Measurements from ENCODE around the gene CYP1A2.
"Not testable (repeated sequence)": the region's sequence is repeated elsewhere in the genome, so short reads cannot be mapped to it uniquely, and the experiment has no call there.

CYP1A2 gene

DNA sequence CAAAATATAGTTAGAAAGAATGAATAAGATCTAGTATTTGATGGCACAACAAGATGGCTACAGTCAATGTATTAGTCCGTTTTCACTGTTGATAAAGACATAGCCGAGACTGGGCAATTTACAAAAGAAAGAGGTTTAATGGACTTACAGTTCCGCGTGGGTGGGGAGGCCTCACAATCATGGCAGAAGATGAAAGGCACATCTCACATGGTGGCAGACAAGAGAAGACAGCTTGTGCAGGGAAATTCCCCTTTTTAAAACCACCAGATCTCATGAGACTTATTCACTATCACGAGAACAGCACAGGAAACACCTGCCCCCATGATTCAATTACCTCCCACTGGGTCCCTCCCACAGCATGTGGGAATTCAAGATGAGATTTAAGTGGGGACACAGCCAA, 10.4 kb upstream of the CYP1A2 start:
- not testable (repeated sequence) for DNase-seq (ENCODE audit: low spot score)

GRCh38 chr15:74742422-74742821, 6.2 kb upstream of the CYP1A2 start:
- DNase-seq (ENCODE audit: low spot score), result no peak

DNA sequence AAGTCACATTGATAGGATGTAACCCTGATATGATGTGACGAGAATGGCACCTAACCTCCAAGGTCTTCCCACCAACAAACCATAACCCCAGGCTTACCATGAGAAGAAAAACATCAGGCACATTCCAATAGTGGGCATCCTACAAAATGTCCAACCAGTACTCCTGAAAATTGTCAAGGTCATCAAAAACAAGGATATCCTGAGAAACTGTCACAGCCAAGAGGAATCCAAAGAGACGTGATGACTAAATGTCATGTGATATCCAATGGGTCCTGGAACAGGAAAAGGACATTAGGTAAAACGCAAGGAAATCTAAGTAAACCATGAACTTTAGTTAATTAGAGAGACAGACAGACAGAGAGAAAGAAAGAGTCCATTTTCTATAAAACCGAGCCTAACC, 2.3 kb upstream of the CYP1A2 start:
- DNase-seq (ENCODE audit: low spot score), result no peak

- DNase-seq (ENCODE audit: low spot score), result no peak
These were observed 1.2 kb downstream of the CYP1A2 start for GRCh38 chr15:74749832-74750231.

DNA sequence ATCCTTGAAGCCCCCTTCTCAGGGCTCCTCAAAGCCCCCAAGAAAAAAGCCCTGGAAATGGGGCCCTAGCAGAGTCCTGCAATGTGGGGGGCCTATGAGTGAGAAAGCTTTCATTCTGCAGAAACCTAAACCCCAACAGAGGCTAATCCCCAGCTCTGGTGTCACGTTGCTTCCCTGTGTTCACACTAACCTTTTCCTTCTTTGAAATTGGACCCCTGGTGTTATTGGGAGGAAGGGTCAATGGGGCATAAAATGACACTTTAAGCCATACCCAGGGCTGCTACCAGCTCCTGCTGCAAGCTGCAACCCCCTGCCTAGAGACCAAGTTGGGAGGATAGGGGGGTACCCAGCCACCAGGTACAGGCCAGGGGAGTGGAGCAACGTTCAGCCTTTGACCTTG, 2.1 kb downstream of the CYP1A2 start:
- no peak for DNase-seq (ENCODE audit: low spot score)

DNA sequence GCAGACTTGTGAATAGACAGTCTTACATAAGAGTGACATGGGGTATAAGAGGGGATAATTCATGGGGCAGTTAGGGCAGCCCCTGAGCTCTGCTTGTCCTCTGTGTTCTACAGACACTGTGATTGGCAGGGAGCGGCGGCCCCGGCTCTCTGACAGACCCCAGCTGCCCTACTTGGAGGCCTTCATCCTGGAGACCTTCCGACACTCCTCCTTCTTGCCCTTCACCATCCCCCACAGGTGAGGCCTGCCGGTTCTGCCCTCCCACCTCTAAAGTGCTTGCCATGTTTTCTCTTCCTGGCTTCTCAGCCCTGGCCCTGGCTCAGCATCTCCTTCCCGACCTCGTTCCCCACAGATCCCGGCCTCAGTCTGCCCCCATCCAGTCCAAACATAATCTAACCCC, 3.4 kb downstream of the CYP1A2 start:
- DNase-seq (ENCODE audit: low spot score), result no peak

DNA sequence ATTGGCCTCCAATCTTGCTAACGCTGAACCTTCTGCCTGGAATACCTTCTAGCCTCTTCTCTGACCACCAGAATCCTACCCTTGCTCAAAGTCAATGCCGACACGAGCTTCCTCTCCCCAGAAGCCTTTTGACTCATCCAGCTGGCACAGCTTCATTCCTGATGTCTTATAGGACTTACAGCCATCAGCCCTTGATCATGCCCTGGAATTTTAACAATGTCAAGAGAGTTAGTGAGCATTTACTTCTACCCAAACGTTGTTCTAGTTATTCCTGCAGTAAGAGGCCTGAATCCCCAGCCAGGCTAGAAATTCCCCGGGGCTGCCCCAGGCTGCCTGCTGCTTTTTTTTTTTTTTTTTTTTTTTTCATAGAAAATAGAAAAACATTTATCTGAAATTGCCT, 3.9 kb downstream of the CYP1A2 start:
- DNase-seq (ENCODE audit: low spot score), result peak; percentile 72

GRCh38 chr15:74754593-74755215, 6.1 kb downstream of the CYP1A2 start:
- no peak for DNase-seq (ENCODE audit: low spot score)

DNA sequence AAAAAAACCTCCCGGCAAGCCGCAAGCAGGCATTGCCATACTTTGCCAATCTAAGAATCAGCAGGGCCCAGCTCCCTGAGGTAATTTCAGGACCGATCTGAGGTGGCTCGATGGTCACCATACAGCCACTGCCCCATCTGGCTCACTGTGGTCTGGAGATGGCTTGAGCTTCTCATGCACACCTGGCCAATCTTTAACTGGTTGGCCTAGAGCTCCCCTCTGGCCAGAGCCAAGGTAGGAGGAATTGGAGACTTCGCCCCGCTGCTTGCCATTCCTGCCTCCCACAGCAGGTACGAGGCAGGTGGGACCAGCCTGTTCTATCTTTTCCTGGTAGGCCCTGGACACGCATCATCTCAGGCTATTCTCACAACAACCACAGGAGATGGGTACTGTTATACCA, 10.1 kb downstream of the CYP1A2 start:
- DNase-seq (ENCODE audit: low spot score), result no peak

DNA sequence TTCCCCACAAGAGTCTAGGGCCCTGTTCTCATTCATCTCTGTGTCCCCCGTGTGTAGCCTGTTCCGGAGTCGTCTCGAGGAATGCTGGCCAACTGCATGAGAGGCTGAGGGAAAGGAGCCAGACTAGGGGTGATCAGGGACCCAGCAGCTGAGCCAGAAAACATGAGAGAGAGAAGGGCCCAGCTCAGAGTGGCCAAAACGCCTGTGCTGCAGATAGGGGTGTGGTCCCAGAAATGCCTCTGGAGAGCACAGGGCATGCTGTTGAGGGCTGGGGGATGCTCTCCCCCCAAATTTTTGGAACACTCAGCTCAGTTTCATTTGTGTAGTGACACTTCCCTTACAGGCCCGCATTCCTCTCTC, 14.1 kb downstream of the CYP1A2 start:
- DNase-seq (ENCODE audit: low spot score), result no peak

DNA sequence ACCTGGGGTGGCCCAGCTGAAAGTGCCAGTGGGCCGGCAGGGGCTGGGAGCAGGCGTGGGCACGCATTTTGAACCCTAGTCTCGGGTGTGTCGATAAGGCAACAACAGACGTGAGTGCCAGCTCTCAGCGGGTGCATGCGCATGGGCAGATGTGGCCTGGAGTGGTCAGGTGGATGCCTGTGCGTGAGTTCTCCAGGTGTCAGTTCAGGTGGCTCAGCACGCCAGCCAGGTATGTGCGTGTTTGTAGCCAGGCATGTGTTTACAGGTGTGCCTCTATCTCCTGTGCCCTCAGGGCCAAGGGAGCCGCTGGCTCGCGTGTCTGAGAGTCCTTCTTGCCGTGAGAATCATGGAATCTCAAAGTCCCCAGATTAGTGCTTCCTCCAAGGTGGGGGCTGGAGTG, 14.8 kb downstream of the CYP1A2 start:
- no peak for DNase-seq (ENCODE audit: low spot score)

DNA sequence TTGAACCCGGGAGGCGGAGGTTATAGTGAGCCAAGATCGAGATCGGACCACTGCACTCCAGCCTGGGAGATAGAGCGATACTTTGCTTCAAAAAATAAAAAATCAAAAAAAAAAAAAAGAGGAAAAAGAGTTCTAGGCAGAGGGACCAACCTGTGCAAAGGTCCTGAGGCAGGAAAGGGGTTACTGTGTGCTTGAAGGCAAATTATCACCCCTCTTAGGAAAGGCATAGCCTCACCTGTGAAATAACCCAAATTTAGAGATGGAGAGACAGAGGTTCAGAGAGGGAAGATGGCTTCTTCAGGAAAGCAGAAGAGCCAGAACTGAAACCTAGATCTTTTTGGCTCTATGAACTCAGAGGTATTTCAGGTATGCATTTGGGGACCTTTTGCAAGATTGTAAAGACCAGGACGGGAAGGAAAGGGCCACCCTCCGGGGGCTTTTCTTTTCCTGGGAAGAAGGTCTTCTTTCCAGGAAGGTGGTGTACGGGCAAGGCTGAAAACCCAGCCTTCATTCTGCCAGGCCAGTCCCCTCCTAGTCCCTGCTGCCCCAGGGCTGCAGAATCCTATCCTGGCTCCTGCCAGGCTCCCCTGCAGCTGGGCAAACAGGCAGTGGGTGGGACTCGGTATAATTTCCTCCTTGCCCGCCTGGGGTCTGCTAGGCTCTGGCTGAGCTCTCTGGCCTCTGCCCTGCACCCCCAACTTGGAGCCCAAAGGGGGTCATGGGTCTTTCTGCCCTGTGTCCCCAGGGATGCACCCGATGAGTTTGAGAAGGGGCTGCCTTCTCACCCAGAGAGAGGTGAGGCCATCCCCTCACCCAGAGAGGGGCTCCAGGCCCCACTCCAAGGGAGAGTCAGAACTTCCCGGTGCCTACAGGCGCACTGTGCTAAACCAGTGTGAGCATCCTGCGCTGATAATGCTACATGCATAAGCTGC, 18.8 kb downstream of the CYP1A2 start:
- no peak for DNase-seq (ENCODE audit: low spot score)

- no peak for DNase-seq (ENCODE audit: low spot score)
These were observed 19.6 kb downstream of the CYP1A2 start for GRCh38 chr15:74768099-74768770.

GRCh38 chr15:74768771-74769342, 20.2 kb downstream of the CYP1A2 start:
- peak; percentile 81 for DNase-seq (ENCODE audit: low spot score)

GRCh38 chr15:74769463-74770025, 20.9 kb downstream of the CYP1A2 start:
- DNase-seq (ENCODE audit: low spot score), result no peak

DNA sequence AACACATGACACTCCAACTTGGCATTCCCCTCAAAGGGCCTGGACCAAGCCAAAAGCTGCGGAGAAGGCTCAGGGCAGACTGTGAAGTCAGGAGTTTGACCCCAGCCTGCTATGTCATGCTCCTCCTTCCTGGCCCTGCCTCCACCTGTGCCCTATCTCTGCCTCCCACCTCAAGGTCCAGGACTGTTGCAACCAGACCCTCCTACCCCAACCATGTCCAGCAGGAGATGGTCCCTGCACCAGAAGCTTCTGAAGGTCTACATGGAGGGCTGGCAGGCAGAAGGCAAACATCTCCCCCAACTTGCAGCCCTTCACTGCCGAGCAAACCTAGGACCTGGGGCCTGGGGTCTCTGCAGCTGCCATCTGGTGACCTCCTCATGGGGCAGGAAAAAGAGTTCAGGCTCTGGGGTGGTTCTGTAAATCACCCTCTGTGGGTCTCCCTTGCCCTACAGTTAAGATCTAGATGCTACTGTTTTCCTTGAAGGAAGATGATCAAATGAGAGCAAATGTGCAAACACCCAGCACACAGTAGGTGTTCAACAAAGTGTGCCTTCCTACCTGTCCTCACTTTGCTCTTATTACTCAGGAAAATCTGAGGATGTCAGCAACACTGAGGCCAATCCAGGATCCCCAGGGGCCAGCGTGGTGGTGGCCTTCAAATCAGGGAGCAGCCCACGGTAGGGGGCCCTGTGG, 21.7 kb downstream of the CYP1A2 start:
- no peak for DNase-seq (ENCODE audit: low spot score)

DNA sequence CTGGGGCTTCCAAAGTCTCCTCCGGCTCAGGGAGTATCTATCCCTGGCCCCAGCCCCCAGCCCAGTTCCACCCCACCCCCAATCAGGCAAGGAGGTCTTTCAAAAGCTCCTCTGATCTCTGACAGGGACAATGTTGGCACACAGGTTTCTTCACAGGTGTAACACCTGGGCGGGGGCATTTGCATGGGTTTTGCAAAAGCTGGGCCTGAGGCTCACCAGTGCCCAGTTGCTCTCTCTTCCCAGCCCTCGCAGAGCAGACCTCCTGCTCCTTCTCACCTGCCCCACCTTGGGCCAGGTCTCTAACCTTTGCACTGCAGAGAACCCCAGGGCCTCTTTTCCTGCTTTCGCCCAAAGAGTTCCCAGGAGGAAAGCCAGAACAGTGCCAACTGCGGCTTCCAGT, 24.7 kb downstream of the CYP1A2 start:
- no peak for DNase-seq (ENCODE audit: low spot score)

- DNase-seq (ENCODE audit: low spot score), result peak; percentile 38
These were observed 25.1 kb downstream of the CYP1A2 start for GRCh38 chr15:74773731-74774252.

- DNase-seq (ENCODE audit: low spot score), result no peak
These were observed 26.5 kb downstream of the CYP1A2 start for GRCh38 chr15:74775132-74775562.

- no peak for DNase-seq (ENCODE audit: low spot score)
These were observed 27.2 kb downstream of the CYP1A2 start for GRCh38 chr15:74775894-74776293.
